Effector CD8-positive, alpha-beta T cell (primary cell): ENCODE data around the gene MMD.
"Not testable (repeated sequence)": the region's sequence is repeated elsewhere in the genome, so short reads cannot be mapped to it uniquely, and the experiment has no call there.

ENCODE experiments used
- DNase-seq: peaks from one replicate; lab custom pipeline; 2025; lab: John Stamatoyannopoulos, UW

Gene MMD

GRCh38 chr17:55443904-55444303 is 22.3 kb upstream of the MMD start:
- no peak for DNase-seq

GRCh38 chr17:55442953-55443683 is 21.5 kb upstream of the MMD start:
- DNase-seq, result no peak

- DNase-seq, result no peak
These were observed 20.8 kb upstream of the MMD start for GRCh38 chr17:55442462-55442861.

- DNase-seq, result no peak
These were observed 19.9 kb upstream of the MMD start for GRCh38 chr17:55441544-55441943.

GRCh38 chr17:55440391-55440790 is 18.8 kb upstream of the MMD start:
- no peak for DNase-seq

GRCh38 chr17:55437159-55437605 is 15.5 kb upstream of the MMD start:
- no peak for DNase-seq

GRCh38 chr17:55436224-55437158 is 14.9 kb upstream of the MMD start:
- no peak for DNase-seq

- DNase-seq, result no peak
These were observed 13.8 kb upstream of the MMD start for GRCh38 chr17:55435408-55435807.

GRCh38 chr17:55434721-55435120 is 13.1 kb upstream of the MMD start:
- no peak for DNase-seq

- no peak for DNase-seq
These were observed 12.2 kb upstream of the MMD start for GRCh38 chr17:55433629-55434422.

- no peak for DNase-seq
These were observed 11.5 kb upstream of the MMD start for GRCh38 chr17:55433029-55433628.

- no peak for DNase-seq
These were observed 10.9 kb upstream of the MMD start for GRCh38 chr17:55432358-55433028.

GRCh38 chr17:55431914-55432313 is 10.3 kb upstream of the MMD start:
- DNase-seq, result not testable (repeated sequence)

GRCh38 chr17:55430541-55431288 is 9.1 kb upstream of the MMD start:
- no peak for DNase-seq

- DNase-seq, result no peak
These were observed 5.9 kb upstream of the MMD start for GRCh38 chr17:55427587-55427882.

GRCh38 chr17:55426851-55427586 is 5.4 kb upstream of the MMD start:
- DNase-seq, result no peak

- no peak for DNase-seq
These were observed 3.4 kb upstream of the MMD start for GRCh38 chr17:55424893-55425540.

GRCh38 chr17:55423535-55423934 is 1.9 kb upstream of the MMD start:
- DNase-seq, result no peak

- DNase-seq, result not testable (repeated sequence)
These were observed 1.2 kb upstream of the MMD start for GRCh38 chr17:55422828-55423164.

GRCh38 chr17:55420776-55421178 is 858 bp downstream of the MMD start:
- DNase-seq, result peak; percentile 7
